HepG2 (cell line): ENCODE measurements around the gene KCND2. TPM values are rescaled to one million over a fixed set of nuclear protein-coding genes. Genes with fewer than 3 reads are reported as not detected.

Source experiments
- ATAC-seq: fragments of 200-7000 bp; cut with Tn5 transposase; 3 replicates; pipeline ENCODE4 v1.9.1; 2020; ENCODE audit warnings: mild to moderate bottlenecking, moderate library complexity
- BruUV-seq: library from RNA; stranded (reverse); fragments of 400-500 nt; replicated peaks from 2 replicates; lab custom pipeline; 2021; lab: Mats Ljungman, UMichigan
- CTCF ChIA-PET: fragments of 300-600 bp; formaldehyde crosslinking; extraction: SDS; loops from one replicate; lab custom pipeline; 2021; ENCODE audit warnings: low total read pairs, inconsistent platforms, low intra/inter-chr PET ratio; lab: Yijun Ruan, JAX
- POLR2A ChIA-PET: fragments of 350-600 bp; sonication (Branson Sonifier 250); formaldehyde crosslinking; loops from one replicate; lab custom pipeline; 2020; ENCODE audit warnings: antibody characterized with exemption, inconsistent platforms; lab: Yijun Ruan, JAX
- DNase-seq: peaks from one replicate; pipeline ENCODE4 v3.0.0-alpha.2; 2015; ENCODE audit warnings: low spot score
- FAIRE-seq: peaks from 3 replicates; lab custom pipeline; 2011; peaks lifted over from hg19 to GRCh38; lab: Jason Lieb, UNC
- H2AFZ ChIP-seq: one replicate; pipeline ENCODE4 v1.6.1; 2011; ENCODE audit warnings: low read length, inconsistent platforms
- H3K27ac ChIP-seq: fragments of 300-600 bp; 3 replicates; pipeline ENCODE4 v1.8.0; 2011; ENCODE audit warnings: mixed run types, mild to moderate bottlenecking, mixed read lengths, low read length, inconsistent platforms; ENCODE audit not compliant: insufficient read depth; ENCODE audit errors: extremely low read length
- H3K27me3 ChIP-seq, 2 experiments: fragments of 200-600 bp in 1 of 2; 2 replicates in 1 of 2; 3 replicates in 1 of 2; pipeline versions ENCODE4 v1.6.0 to v1.8.0; 2011; ENCODE audit warnings: low read length in 2 of 2, mild to moderate bottlenecking in 2 of 2, moderate library complexity in 2 of 2, inconsistent platforms in 1 of 2; ENCODE audit not compliant: insufficient read depth in 2 of 2, control insufficient read depth in 1 of 2
- H3K36me3 ChIP-seq, 2 experiments: fragments of 200-600 bp in 1 of 2; replicated peaks in 1 of 2; 2 replicates in 1 of 2; 3 replicates in 1 of 2; pipeline versions ENCODE4 v1.5.1 to v1.8.0; 2011; ENCODE audit warnings: low read length in 2 of 2, inconsistent platforms in 1 of 2; ENCODE audit not compliant: insufficient read depth in 2 of 2, control insufficient read depth in 1 of 2
- H3K4me1 ChIP-seq: 2 replicates; pipeline ENCODE4 v1.5.1; 2012; ENCODE audit warnings: low read length, inconsistent platforms; ENCODE audit not compliant: insufficient read depth
- H3K4me2 ChIP-seq: 2 replicates; pipeline ENCODE4 v1.6.0; 2011; ENCODE audit warnings: low read depth, low read length, inconsistent platforms
- H3K4me3 ChIP-seq, 3 experiments: fragments of 200-600 bp in 1 of 3; sonication (generic), shearing (Covaris generic) in 1 of 3; replicated peaks in 1 of 3; 2 replicates each; pipeline ENCODE4 v1.5.1; 2011 to 2016; ENCODE audit warnings: low read length in 3 of 3, inconsistent platforms in 2 of 3, low read depth in 2 of 3, mild to moderate bottlenecking in 2 of 3, control low read depth in 1 of 3, mixed read lengths in 1 of 3; ENCODE audit not compliant: insufficient read depth in 1 of 3
- H3K79me2 ChIP-seq: one replicate; pipeline ENCODE4 v1.6.1; 2011; ENCODE audit warnings: low read length, inconsistent platforms; ENCODE audit not compliant: insufficient read depth
- H3K9ac ChIP-seq: 2 replicates; pipeline ENCODE4 v1.6.0; 2011; ENCODE audit warnings: mild to moderate bottlenecking, low read depth, low read length, inconsistent platforms; ENCODE audit not compliant: insufficient read depth
- H3K9me3 ChIP-seq: 2 replicates; pipeline ENCODE4 v1.5.1; 2012; ENCODE audit warnings: mild to moderate bottlenecking, low read length
- H4K20me1 ChIP-seq: 2 replicates; pipeline ENCODE4 v1.6.0; 2011; ENCODE audit warnings: inconsistent platforms, mild to moderate bottlenecking, low read length, moderate library complexity; ENCODE audit not compliant: insufficient read depth
- FOXK1 ChIP-seq: sonication (generic); formaldehyde crosslinking; IDR thresholded peaks from 2 replicates; pipeline ENCODE4 v1.4.0; 2020; ENCODE audit warnings: low read depth, missing genetic modification reagents, borderline replicate concordance
- GABPA ChIP-seq, 2 experiments: IDR thresholded peaks; 2 replicates each; pipeline ENCODE4 v1.6.1; 2011 to 2016; ENCODE audit warnings: low read depth in 2 of 2, low read length in 1 of 2, missing biosample characterization in 1 of 2, missing genetic modification characterization in 1 of 2
- HIVEP1 ChIP-seq: sonication (generic); formaldehyde crosslinking; IDR thresholded peaks from 2 replicates; pipeline ENCODE4 v1.4.0; 2020; ENCODE audit warnings: mild to moderate bottlenecking, missing genetic modification reagents
- MAFF ChIP-seq: IDR thresholded peaks from 2 replicates; pipeline ENCODE4 v1.6.1; 2011; ENCODE audit warnings: low read depth, low read length, improper control_type of control experiment
- PPARG ChIP-seq: conservative IDR thresholded peaks from 2 replicates; pipeline ENCODE4 v1.6.1; 2016; ENCODE audit warnings: missing biosample characterization, missing genetic modification reagents
- RAD51 ChIP-seq: fragments of 450-650 bp; IDR thresholded peaks from 2 replicates; pipeline ENCODE4 v1.6.1; 2016; ENCODE audit warnings: borderline replicate concordance
- SAFB2 ChIP-seq: sonication (generic); formaldehyde crosslinking; IDR thresholded peaks from 2 replicates; pipeline ENCODE4 v1.5.1; 2020; ENCODE audit warnings: missing genetic modification reagents, low read depth, mild to moderate bottlenecking, borderline replicate concordance
- SATB2 ChIP-seq: sonication (generic); formaldehyde crosslinking; IDR thresholded peaks from 2 replicates; pipeline ENCODE4 v1.5.0; 2020; ENCODE audit warnings: missing genetic modification reagents
- SMARCC2 ChIP-seq: fragments of 450-650 bp; IDR thresholded peaks from 2 replicates; pipeline ENCODE4 v1.6.1; 2017; ENCODE audit warnings: antibody characterized with exemption, mild to moderate bottlenecking
- TFAP4 ChIP-seq: sonication (generic); IDR thresholded peaks from 2 replicates; pipeline ENCODE4 v1.6.1; 2016; ENCODE audit warnings: low read depth, borderline replicate concordance
- THYN1 ChIP-seq: sonication (generic); formaldehyde crosslinking; IDR thresholded peaks from 2 replicates; pipeline ENCODE4 v1.8.1; 2023; ENCODE audit warnings: low read depth, mild to moderate bottlenecking, moderate library complexity, missing genetic modification reagents, borderline replicate concordance
- ZFP62 ChIP-seq: sonication (generic); formaldehyde crosslinking; IDR thresholded peaks from 2 replicates; pipeline ENCODE4 v1.4.0; 2020; ENCODE audit warnings: missing genetic modification reagents
- ZHX1 ChIP-seq: sonication (generic); formaldehyde crosslinking; IDR thresholded peaks from 2 replicates; pipeline ENCODE4 v1.8.1; 2022; ENCODE audit warnings: low read depth, mild to moderate bottlenecking, missing genetic modification reagents
- ZNF253 ChIP-seq: sonication (generic); formaldehyde crosslinking; IDR thresholded peaks from 2 replicates; pipeline ENCODE4 v1.8.0; 2022; ENCODE audit warnings: mild to moderate bottlenecking, missing genetic modification reagents, borderline replicate concordance
- ZNF615 ChIP-seq: sonication (generic); formaldehyde crosslinking; IDR thresholded peaks from 2 replicates; pipeline ENCODE4 v1.5.0; 2020; ENCODE audit warnings: mild to moderate bottlenecking, missing genetic modification reagents, borderline replicate concordance
- ZSCAN25 ChIP-seq: sonication (generic); formaldehyde crosslinking; IDR thresholded peaks from 2 replicates; pipeline ENCODE4 v1.8.0; 2022; ENCODE audit warnings: mild to moderate bottlenecking, missing genetic modification reagents
- WGBS: methylation state at CpG from one replicate; pipeline ENCODE4 v1.1.6; 2017; ENCODE audit warnings: low lambda C conversion rate; 5-methylcytosine and 5-hydroxymethylcytosine counted together
- in situ Hi-C: cut with HindIII; loops from 2 replicates; pipeline ENCODE4 v1.10.0; 2017; ENCODE audit warnings: low pct_unique_long_range_greater_than_20kb; ENCODE audit not compliant: extremely low pct_ligation_motif_present
- intact Hi-C: fragments of 100-400 bp; cut with micrococcal nuclease; formaldehyde crosslinking; loops from one replicate; pipeline ENCODE4 v1.10.0; 2022; ENCODE audit not compliant: unreplicated experiment
- polyA plus RNA-seq, 8 experiments: library from polyadenylated mRNA; depleted of rRNA in 3 of 8; stranded (reverse) in 7 of 8; unstranded in 1 of 8; fragments of >200 nt; fragmentation: Illumina TruSeq in 4 of 8; extraction: Trizol in 4 of 8; gene quantifications; 2 replicates each; pipeline versions ENCODE4 v1.2.1 to v1.2.3, GENCODE V29; 2011 to 2016; ENCODE audit warnings: low read depth in 4 of 8, missing spikeins in 1 of 8, mixed read lengths in 1 of 8; ENCODE audit not compliant: insufficient read depth in 1 of 8
- total RNA-seq, 5 experiments: library from RNA; depleted of rRNA; stranded (reverse); fragments of >200 nt; fragmentation: Illumina TruSeq; extraction: Trizol; gene quantifications; 2 replicates each; pipeline ENCODE4 v1.2.3, GENCODE V29; 2016; ENCODE audit warnings: low read depth in 1 of 5

Gene KCND2
- total and polyA plus RNA-seq, 2 of the 13 experiments (the other 11 are each of a cell fraction or from before 2014, with no cell fraction given), result not detected

- WGBS, result 2% methylated on average over 4 of the region's 4 CpGs
- intact Hi-C loops, result no loop called here
- no peaks in the 10 kb centered on the region for H3K27me3 ChIP-seq
- in situ Hi-C loops, result no loop called here
- no peaks in the 10 kb centered on the region for H4K20me1 ChIP-seq
- ATAC-seq (no peak), FAIRE-seq (no peak), DNase-seq (no peak)
- no peaks in the 10 kb centered on the region for H3K79me2 ChIP-seq
- no TSS peak for BruUV-seq
- H3K4me2 ChIP-seq, result no peak overlapping the region
- no peaks in the 10 kb centered on the region for H3K36me3 ChIP-seq
- ChIA-PET POLR2A (no interaction called here), CTCF (no interaction called here)
- H3K4me3 ChIP-seq, result no peak overlapping the region
- no peak overlapping the region for H3K9ac ChIP-seq
- no peaks in the 10 kb centered on the region for H3K9me3 ChIP-seq
- H3K27ac ChIP-seq, result no peak overlapping the region
- H2AFZ ChIP-seq, result no peak overlapping the region
- H3K4me1 ChIP-seq, result no peaks in the 10 kb centered on the region
- TF ChIP-seq HIVEP1 (CRISPR knock-in tag), result no peak
- TF ChIP-seq RAD51, result peak; percentile 59; the same call in 1 of the 2 replicates
- TF ChIP-seq ZNF615, result no peak
These were observed 191.1 kb downstream of the KCND2 start for GRCh38 chr7:120464104-120464503.

GRCh38 chr7:120467676-120468075, 194.7 kb downstream of the KCND2 start:
- no peak for FAIRE-seq
- Histone ChIP-seq H3K4me1 (no peaks in the 10 kb centered on the region), H2AFZ (no peak overlapping the region), H3K9ac (no peak overlapping the region), H3K9me3 (no peaks in the 10 kb centered on the region), H3K36me3 (no peaks in the 10 kb centered on the region), H3K27ac (no peak overlapping the region), H3K79me2 (no peaks in the 10 kb centered on the region), H3K27me3 (no peaks in the 10 kb centered on the region), H3K4me3 (no peak overlapping the region), H4K20me1 (no peaks in the 10 kb centered on the region), H3K4me2 (no peak overlapping the region)
- in situ Hi-C loops, result no loop called here
- ChIA-PET POLR2A (interaction anchor here (0.6 kb wide), 1 partner anchor 12 kb away, joined by 3 read pairs; no protein-coding TSS in a partner anchor), CTCF (no interaction called here)
- DNase-seq, result no peak
- no peak for ATAC-seq
- intact Hi-C loops, result no loop called here
- TF ChIP-seq ZFP62 (CRISPR knock-in tag), result no peak
- no peak for TF ChIP-seq TFAP4
- no peak for TF ChIP-seq ZNF253 (CRISPR knock-in tag)
- no peak for TF ChIP-seq SAFB2 (CRISPR knock-in tag)
- no peak for TF ChIP-seq ZSCAN25 (CRISPR knock-in tag)
- no peak for TF ChIP-seq MAFF
- no peak for TF ChIP-seq ZHX1 (CRISPR knock-in tag)
- TF ChIP-seq SATB2 (CRISPR knock-in tag), result no peak
- TF ChIP-seq FOXK1 (CRISPR knock-in tag), result no peak
- TF ChIP-seq PPARG (CRISPR knock-in tag), result no peak
- TF ChIP-seq THYN1 (CRISPR knock-in tag), result no peak
- no peak for TF ChIP-seq SMARCC2
- no peak for TF ChIP-seq GABPA (IDR thresholded peaks at IDR 0.05; ENCODE audit: low read depth, low read length)
- no peak for TF ChIP-seq GABPA (CRISPR knock-in tag; IDR thresholded peaks at IDR 0.05; ENCODE audit: low read depth)
- no TSS peak for BruUV-seq
- 3% methylated on average over 3 of the region's 3 CpGs for WGBS
